Neural crest cell (in vitro differentiated cells): ENCODE measurements around the gene RDH11. TPM values are rescaled to one million over a fixed set of nuclear protein-coding genes. Genes with fewer than 3 reads are reported as not detected.
"Not testable (repeated sequence)": the region's sequence is repeated elsewhere in the genome, so short reads cannot be mapped to it uniquely, and the experiment has no call there.

Experiments used
- DNase-seq: peaks from one replicate; pipeline ENCODE4 v3.0.0; 2021; ENCODE audit warnings: low read depth, mixed read lengths, low spot score
- H3K27ac Mint-ChIP-seq: one replicate; pipeline ENCODE4 v1.8.0; 2021; ENCODE audit warnings: mild to moderate bottlenecking, mixed read lengths; ENCODE audit not compliant: unreplicated experiment
- H3K27me3 Mint-ChIP-seq: 2 replicates; pipeline ENCODE4 v1.8.0; 2021; ENCODE audit warnings: low read depth, mild to moderate bottlenecking, mixed read lengths
- H3K36me3 Mint-ChIP-seq: 2 replicates; pipeline ENCODE4 v1.8.0; 2021; ENCODE audit warnings: low read depth, mild to moderate bottlenecking, mixed read lengths
- H3K4me1 Mint-ChIP-seq: 2 replicates; pipeline ENCODE4 v1.8.0; 2021; ENCODE audit warnings: mixed read lengths
- H3K4me3 Mint-ChIP-seq: one replicate; pipeline ENCODE4 v1.8.0; 2021; ENCODE audit warnings: mild to moderate bottlenecking, mixed read lengths
- H3K9me3 Mint-ChIP-seq: 2 replicates; pipeline ENCODE4 v1.8.0; 2021; ENCODE audit warnings: mixed read lengths
- total RNA-seq: library from RNA; stranded (reverse); gene quantifications from 2 replicates; pipeline ENCODE4 v1.2.1, GENCODE V29; 2021
- TF ChIP-seq, protein P1 (sequence below): fragments of 200-600 bp; sonication (generic); conservative IDR thresholded peaks from 2 replicates; pipeline ENCODE4 v1.5.0; 2021; ENCODE audit warnings: antibody characterized with exemption, mild to moderate bottlenecking

Gene RDH11
- total RNA-seq, 1 donor from 2014 or later = 79.9 TPM

DNA sequence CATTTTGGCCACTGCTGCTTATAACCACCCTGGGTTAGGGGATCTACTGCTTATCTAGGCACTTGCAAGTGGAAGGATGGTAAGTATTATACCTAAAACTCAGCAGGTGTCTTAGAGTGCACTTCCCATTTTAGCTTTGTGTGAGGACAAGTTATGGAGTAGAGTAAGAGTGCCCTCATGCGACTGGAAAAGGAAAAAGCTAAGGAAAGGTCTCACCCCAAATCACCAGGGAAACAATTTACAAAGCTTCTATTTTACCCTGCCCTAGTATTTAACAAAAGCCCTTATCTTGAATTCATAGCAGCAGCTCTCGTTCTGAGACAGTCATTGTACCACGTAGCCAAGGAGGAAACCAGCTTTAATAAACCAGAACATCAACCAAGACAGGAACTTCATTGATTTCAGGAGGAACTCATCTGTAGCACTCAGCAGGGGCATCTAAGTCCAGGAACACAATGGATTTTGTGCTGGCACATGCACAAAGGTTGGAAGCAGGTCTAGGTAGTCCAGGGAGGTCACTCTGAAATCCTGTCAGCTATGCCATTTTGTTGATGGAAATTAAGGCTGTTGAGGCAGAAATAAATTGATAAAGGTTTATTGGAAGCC lies 9.0 kb upstream of the RDH11 start:
- Mint-ChIP-seq H3K9me3 (peaks cover 5% of the 10 kb centered on the region), H3K36me3 (no peaks in the 10 kb centered on the region), H3K27ac (no peak overlapping the region), H3K4me1 (peaks cover 14% of the 10 kb centered on the region), H3K4me3 (no peak overlapping the region), H3K27me3 (no peaks in the 10 kb centered on the region)
- DNase-seq = peak; percentile 30
- TF ChIP-seq, protein P1, sequence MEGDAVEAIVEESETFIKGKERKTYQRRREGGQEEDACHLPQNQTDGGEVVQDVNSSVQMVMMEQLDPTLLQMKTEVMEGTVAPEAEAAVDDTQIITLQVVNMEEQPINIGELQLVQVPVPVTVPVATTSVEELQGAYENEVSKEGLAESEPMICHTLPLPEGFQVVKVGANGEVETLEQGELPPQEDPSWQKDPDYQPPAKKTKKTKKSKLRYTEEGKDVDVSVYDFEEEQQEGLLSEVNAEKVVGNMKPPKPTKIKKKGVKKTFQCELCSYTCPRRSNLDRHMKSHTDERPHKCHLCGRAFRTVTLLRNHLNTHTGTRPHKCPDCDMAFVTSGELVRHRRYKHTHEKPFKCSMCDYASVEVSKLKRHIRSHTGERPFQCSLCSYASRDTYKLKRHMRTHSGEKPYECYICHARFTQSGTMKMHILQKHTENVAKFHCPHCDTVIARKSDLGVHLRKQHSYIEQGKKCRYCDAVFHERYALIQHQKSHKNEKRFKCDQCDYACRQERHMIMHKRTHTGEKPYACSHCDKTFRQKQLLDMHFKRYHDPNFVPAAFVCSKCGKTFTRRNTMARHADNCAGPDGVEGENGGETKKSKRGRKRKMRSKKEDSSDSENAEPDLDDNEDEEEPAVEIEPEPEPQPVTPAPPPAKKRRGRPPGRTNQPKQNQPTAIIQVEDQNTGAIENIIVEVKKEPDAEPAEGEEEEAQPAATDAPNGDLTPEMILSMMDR = peak; percentile 78

DNA sequence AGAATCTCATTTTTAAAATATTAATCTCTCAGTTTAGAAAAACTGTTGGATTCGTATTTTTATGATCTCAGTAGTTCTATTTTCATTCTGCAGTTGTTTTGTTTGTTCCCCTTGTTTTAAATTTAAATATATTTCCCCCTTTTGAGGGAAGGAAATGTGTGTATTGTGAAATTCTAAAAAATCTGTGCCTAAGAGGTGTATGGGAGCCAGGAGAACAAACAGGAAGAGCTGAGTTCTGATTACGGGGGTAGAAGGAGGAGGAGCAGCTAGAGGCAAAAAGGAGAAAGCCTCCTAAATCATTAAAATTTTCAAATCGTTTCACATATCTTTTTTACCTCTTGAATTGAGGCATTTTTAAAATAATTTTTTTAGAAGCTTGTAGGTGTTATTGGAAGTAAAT lies 8.4 kb upstream of the RDH11 start:
- Mint-ChIP-seq H3K27ac (no peak overlapping the region), H3K4me3 (no peak overlapping the region), H3K36me3 (no peaks in the 10 kb centered on the region), H3K27me3 (no peaks in the 10 kb centered on the region), H3K9me3 (peaks cover 5% of the 10 kb centered on the region), H3K4me1 (peaks cover 14% of the 10 kb centered on the region)
- TF ChIP-seq, protein P1 = no peak
- DNase-seq = no peak

DNA sequence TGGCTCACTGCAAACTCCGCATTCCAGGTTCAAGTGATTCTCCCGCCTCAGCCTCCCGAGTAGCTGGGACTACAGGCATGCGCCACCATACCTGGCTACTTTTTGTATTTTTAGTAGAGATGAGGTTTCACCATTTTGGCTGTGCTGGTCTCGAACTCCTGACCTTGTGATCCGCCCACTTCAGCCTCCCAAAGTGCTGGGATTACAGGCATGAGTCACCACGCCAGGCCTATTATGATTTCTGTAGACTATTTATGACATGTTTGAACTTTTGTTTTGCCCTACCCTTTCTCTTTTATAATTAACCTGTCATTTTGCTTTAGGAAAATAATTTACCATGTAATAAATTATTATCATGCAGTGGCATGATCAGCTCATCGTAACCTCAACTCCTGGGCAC lies 5.9 kb upstream of the RDH11 start, which contains the start of gene RDH12:
Gene RDH12 (plus strand): TSS at position 395 of the 400 bp plus-strand sequence. CDS start 20,757 bp downstream, outside the sequence.
- H3K9me3 Mint-ChIP-seq, H3K36me3 Mint-ChIP-seq, H3K27me3 Mint-ChIP-seq, DNase-seq, H3K4me3 Mint-ChIP-seq: not testable (repeated sequence)
- peak within 1 kb of the TSS; percentile 35 for H3K27ac Mint-ChIP-seq
- peaks cover 16% of the 10 kb centered on the region for H3K4me1 Mint-ChIP-seq

DNA sequence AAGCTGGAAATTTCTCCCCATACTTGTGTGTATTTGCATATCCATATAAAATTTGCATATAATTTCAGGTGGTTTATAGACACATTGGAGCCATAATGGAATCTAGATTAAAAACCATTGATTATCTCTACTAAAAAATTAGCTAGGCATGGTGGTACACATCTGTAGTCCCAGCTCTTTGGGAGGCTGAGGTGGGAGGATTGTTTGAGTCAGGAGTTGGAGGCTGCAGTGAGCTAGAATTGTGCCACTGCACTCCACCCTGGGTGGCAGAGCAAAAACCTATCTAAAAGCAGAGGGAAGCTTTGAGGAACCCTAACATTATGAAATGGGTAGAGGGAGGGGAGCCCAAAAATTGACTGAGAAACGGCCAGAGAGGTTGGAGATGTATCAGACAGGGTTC lies 2.6 kb upstream of the RDH11 start:
- H3K9me3 Mint-ChIP-seq = no peaks in the 10 kb centered on the region
- no peaks in the 10 kb centered on the region for H3K27me3 Mint-ChIP-seq
- DNase-seq = no peak
- H3K4me1 Mint-ChIP-seq = peaks cover 29% of the 10 kb centered on the region
- no peak overlapping the region for H3K27ac Mint-ChIP-seq
- no peaks in the 10 kb centered on the region for H3K36me3 Mint-ChIP-seq
- TF ChIP-seq, protein P1 = no peak
- no peak overlapping the region for H3K4me3 Mint-ChIP-seq

DNA sequence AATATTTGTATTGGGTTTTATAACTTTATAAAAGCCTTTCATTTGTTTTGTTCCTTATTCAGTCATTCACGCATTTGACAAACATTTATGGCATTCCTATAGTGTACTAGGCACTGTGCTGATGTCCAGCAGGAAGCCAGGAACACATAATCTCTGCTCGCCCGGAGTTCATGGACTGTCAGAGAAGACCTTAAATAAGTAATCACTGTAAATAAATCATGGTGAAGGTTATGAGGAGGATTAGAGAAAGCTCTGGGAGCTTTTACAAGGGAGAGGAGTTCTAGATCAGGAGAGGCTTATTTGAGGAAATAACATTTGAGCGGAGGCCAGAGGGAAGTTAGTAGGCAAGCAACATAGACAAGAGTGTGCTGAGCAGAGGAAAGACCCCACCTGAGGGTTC lies 1.4 kb upstream of the RDH11 start:
- no peak overlapping the region for H3K27ac Mint-ChIP-seq
- H3K4me1 Mint-ChIP-seq = peaks cover 38% of the 10 kb centered on the region
- H3K9me3 Mint-ChIP-seq = no peaks in the 10 kb centered on the region
- no peak for DNase-seq
- peak overlapping the region; percentile 99 for H3K4me3 Mint-ChIP-seq
- TF ChIP-seq, protein P1 = no peak
- H3K36me3 Mint-ChIP-seq = peaks cover 4% of the 10 kb centered on the region
- no peaks in the 10 kb centered on the region for H3K27me3 Mint-ChIP-seq

DNA sequence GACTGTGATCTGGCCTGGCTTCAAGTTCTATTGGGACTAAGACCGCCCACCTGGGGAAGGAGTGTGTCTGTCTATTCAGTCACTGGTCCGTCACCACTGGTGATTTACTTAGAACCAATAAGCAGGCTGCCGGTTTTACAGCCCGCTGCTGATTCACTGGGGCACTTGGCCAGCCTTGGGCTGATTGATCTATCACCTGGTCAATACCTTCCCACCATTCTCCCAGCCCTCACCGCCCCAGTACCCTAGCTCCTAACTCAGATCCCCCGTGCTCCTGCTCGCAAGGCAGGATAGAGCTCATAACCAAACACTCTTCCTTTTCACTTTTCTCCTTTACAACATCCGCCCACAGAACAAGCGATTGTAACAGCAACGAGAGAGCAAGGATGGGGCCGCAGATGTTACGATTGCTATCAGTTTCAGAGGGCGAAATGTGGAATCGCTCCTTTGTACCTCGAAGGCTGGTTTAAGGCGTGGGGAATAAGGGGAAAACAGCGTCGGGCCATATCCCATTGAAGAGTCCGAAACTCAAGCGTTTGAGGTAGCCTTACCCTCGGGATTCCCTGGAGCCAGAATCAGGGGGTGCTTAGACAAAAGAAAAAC lies 672 bp downstream of the RDH11 start:
- H3K4me1 Mint-ChIP-seq = peaks cover 38% of the 10 kb centered on the region
- H3K4me3 Mint-ChIP-seq = peak overlapping the region; percentile 99
- TF ChIP-seq, protein P1 = no peak
- H3K9me3 Mint-ChIP-seq = no peaks in the 10 kb centered on the region
- no peaks in the 10 kb centered on the region for H3K27me3 Mint-ChIP-seq
- peak; percentile 37 for DNase-seq
- peak overlapping the region; percentile 98 for H3K27ac Mint-ChIP-seq
- H3K36me3 Mint-ChIP-seq = peaks cover 13% of the 10 kb centered on the region
